NCI-H1417 (cell line): ENCODE measurements around the gene EZR.

Experiments used
- DNase-seq, 3 experiments: peaks; one replicate each; lab custom pipeline; 2025; lab: John Stamatoyannopoulos, UW

EZR gene

DNA sequence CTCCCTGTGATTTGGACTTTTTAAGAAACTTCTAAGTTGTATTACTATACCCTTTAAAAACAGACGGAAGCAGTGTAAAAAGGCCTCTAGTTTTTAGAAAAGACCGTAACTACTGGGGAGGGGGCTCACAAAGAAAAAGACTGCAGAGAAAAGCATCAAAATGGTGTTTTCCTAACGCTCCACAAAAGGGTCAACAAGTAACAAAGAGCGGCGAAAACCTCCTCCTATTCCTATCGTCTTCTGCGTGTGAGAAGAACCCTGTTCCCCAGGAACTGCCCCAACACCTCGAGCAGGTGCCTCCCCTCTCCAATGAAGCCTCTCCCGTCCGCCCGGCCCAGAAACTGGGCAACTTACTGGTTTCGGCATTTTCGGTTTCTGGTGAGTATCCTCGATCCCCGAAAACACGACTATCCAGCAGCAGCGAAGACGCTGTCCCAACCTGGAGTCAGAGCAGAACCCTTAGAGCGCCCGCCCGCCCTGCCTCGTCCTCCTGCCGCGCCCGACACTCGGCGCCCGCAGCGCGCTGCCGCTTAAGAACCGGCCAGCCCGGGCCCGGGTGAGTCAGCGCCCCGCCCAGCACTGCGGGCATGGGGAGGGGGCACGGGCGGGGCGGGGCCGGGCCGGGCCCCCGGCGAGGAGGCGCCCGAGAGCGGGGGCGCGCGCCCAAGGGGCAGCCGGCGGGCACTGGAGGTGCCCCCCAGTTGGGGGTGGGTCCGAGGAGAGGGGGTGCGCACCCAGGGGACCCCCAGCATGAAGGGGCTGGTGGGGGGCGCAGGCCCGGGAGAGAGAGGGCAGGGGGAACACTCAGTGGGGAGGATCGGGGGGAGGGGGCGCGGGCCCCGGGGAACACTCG, 1.2 kb downstream of the EZR start:
- DNase-seq = peak; percentile 56 to 81 (median 80)

GRCh38 chr6:158816803-158817727, 2.1 kb downstream of the EZR start:
- DNase-seq = peak in 2 of 3 experiments; percentile 41 to 66

DNA sequence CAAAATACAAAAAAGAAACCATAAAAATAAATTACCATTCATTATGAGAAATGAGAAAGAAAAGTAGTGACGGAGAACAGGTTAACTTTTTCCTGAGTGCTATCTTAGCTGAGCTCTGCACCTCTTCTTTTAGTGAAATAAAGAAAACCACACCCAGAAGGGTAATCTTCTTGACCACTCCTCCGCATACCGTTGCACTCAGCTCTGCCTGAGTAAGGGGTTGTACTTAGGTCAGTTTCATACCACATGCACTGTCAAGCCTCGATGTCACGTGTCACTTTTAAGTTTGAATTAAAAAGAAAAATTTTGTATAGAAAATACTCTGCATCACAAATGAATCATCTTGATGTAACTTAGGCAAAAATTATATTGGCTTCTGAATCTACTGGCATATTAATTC, 2.8 kb downstream of the EZR start:
- DNase-seq = no peak

DNA sequence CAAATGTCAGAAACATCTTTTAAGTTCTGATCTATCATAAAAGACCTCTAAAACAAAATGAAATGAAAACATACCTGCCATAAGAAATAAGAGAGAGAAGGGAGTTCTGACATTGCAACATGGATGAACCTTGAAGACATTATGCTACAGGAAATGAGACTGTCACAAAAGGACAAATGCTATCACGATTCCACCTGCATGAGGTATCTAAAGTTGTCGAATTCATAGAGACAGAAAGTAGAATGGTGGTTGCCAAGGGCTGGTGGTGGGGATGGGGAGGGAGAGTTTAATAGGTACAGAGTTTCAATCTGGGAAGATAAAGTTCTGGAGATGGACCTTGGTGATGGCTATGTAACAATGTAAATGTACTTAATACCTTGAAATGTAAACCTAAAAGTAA, 3.3 kb downstream of the EZR start:
- DNase-seq = no peak

- no peak for DNase-seq
Measured at GRCh38 chr6:158815379-158815724, 3.8 kb downstream of the EZR start.

DNA sequence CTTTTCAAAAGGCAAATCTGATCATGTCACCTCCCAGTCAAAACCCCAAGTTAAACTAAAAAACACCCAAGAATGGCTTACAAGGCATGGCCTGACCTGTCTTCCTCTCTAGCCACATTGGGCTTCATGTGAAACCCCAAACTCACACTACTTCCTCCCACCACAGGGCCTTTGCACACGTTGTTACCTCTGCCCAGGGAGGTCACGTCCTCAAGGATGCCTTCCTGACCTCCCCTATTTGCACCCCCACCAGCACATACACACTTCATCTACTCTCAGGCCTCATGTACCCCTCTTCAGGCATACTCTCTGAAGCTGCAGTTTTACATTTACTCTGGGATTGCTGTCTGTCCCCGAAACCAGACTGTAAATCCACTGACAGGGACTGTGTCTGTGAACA, 6.1 kb downstream of the EZR start:
- DNase-seq = no peak

DNA sequence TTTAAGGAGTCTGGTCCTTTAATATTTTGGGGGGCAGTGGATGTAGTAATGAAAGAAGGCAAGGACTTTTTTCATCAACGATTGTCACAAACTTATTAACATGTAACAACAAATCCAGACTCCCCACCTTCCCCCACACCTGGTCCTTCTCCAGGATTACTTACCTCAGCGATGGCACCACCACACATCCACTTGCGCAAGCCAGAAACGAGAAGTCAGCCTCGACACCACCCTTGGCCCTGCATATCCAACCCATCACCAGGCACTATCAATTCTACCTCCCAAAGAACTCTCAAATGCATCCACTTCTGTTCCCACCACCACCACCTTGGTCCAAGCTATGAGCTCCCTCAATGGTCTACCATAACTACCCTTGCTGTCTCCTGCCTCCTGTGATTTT, 6.6 kb downstream of the EZR start:
- no peak for DNase-seq

- DNase-seq = no peak
Measured at GRCh38 chr6:158810155-158811095, 8.7 kb downstream of the EZR start.

DNA sequence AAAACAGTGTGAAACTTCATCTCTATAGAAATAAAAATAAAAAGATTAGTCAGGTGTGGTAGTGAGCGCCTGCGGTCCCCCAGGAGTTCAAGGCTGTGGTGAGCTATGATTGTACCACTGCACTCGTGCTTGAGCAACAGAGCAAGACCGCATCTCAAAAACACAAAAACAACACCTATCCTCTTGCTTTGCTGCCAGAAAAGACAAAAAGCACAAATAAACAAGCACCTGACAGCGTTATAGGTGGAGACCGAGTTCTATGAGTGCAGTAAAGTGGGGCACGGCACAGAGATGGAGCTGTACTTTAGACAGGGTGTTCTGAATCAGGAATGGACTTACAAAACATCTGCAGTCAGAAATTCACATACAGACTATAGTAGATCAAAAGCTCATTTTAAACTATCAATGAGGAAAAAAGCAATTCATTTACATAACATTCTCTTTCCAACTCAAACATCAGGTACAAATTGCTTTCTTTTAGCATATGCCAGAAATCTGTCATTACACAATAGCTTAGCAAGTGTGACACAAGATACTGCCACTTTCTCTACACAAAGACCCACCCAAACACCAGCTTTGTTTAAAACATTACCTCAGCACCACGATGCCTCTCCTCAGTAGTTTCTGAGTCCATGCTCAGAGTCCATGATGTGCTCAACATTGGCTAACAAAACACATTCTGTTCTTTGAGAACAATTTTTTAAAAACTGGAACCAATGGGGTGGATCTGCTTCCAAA, 10.1 kb downstream of the EZR start:
- peak in 1 of 3 experiments; percentile 14 for DNase-seq

- DNase-seq = no peak
Measured at GRCh38 chr6:158808442-158808833, 10.7 kb downstream of the EZR start.

DNA sequence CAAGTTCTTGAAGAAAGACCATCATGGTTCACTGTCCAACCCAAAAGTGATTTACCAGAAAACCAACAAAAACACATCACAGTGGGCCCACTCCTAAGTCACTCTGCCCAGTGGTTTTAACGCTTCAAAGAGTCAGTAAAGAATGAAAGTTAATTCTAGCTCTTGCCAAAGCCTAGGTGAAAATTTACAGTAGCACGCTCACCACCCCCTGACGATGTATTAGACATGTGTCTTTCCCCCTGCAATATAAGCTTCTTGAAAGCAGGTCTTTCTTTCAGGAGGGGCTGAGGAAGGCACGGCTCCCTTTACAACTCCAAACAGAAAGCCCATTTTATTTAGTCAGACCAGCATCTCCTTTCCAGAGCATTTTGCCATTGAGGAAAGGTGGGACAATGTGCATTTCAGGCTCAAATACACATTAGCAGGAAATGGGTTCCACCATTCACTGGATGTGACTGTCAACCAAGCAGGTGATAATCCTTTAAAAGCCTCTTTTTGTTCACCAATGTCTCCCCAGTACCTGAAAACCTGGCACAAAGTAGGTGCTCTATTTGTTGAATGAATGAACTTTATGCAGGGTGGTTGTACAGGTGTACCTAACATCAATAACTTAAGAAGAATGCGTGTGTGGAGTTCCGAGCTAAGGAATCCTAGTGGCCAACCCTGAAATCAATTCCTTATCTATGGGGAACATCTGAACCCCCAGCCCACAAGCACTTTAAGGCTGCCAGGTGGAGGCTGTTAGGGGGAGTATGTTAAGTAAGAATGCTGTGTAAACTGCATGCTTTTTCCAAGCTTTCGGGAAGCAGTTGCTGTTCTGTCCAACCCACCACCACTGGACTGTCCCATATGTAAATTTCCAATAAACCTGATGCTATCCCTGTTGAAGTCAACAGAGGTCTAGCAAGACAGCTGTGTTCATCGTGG, 11.4 kb downstream of the EZR start:
- DNase-seq = no peak

DNA sequence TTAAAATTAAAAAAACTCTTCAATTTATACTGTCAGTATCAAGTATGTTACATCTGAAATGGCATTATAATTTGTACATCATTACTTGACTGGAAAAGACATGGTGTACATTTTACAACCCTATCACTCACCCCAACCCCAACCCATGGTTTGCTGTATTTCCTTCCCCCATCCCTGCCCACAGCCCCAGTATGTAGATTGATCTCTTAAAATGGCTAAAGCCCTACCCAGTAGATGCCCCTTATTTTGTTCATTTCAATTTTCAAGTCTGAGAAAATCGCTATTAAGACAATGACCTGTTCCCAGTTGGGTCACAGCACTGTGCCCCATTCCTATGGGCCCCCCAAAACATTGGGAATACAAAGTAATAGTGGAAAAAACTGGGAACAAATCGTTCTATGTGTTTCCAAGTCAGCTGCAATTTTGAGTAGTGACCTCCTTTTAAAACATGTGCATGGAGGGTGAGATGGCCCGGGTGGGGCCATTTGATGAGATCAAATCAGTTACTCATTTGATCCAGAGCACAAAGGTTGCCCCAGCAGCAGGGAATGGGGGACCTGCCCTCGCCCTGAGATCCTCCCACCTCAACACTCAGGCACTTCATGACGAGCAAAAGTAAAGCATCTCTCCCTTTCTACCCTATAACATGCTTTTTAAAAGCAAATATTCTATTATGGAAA, 13.3 kb downstream of the EZR start:
- no peak for DNase-seq

DNA sequence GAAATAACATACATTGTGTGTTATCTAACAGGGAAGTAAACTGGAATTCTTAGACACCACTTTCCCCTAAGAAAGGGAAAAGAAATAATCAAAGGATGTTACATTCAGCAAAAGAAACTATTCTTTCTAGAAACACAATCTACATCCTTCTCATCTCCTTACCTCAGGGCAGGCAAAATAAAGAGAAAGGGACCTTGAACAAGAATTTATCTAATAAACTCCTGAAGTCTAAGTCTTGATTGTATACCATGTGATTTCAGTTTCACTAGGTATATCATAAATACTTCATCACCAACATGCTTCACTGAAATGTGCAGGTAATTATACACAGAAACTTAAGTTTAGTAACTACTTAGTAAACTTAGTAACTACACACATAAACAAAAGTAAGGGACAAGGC, 15.0 kb downstream of the EZR start:
- DNase-seq = no peak

DNA sequence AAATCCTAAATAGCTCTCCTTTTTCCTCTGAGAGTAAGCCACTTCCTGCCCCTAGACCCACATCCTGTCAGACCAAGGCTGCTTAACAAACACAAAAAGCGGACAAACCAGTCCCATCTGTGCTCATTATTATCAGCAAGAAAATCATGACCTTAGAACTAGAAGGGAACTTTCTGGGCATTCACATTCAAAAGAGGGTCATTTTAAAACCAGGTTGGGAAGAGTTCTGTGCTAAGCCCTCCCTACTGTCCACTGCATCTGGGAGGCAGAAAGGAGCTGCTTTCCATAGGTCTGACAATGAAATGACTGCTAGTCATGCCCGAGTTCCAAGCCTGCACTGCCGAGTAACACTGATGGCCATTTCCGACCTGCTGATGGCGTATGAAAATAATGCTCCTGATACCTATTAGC, 15.4 kb downstream of the EZR start:
- DNase-seq = peak in 2 of 3 experiments; percentile 18 to 64

DNA sequence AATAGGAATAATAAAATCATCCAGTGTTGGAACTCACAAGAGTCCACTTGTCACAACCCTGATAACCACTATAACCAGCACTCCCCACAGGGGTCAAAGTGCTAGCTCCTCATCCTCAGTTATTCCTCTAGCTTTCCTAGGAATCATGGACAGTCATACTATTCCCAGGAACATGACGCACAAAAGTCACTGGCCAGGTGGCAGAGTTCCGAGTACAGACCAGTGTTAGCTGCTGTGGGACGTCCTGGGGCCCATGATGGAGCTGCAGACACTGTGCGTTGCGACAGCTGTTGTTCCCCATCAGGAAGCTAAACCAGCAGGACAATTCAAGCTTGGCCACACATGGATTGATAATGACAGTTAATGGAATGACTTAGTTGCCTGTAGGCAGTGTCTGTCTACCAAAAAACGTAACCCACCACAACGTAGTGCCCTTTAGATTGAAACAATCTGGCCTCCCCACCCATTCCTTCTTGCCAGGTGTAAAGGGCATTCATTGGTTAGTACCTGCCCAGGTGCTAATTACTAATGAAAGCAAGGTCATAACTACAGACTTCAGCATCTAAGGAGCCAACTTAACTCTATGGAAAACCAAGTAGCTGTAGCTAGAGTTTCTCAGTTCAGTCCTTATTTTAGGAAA, 17.4 kb downstream of the EZR start:
- DNase-seq = no peak

DNA sequence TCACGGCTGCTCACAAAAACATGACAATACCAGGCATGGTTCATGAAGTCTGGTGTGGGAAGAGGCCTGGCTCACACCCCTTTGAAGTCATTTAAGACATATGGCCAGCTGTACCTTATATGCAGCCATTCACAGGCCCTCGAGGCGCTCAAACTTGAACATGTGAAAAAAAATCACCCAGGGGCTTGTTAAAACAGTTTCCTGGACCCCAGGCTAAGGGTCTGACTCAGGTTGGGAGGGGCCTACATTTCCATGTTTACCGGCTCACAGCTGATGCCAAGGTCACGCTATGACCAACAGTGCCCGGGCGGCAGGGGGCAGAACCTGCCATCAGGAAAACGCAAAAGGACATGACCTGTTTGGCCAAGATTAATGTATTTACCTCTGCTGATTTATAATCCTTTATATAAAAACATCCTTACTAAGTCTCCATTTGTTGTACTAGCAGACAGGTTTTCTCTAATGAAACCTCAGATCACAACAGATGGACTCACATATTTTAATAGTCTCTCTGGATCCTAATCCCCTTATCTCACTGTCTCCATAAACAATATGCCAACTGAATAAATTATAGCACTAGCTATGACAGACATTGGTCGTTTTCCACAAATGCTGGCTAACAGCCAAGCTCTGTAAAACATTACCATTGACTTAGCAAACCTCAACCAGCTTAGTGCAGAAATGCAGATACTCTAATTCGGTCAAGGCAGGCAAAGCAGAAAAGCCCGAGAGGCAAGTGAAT, 19.9 kb downstream of the EZR start:
- DNase-seq = peak; percentile 71 to 94 (median 76)

GRCh38 chr6:158798311-158798710, 20.9 kb downstream of the EZR start:
- DNase-seq = no peak
